SU-DHL-6 (cell line): ENCODE data around the gene MICAL3.

Experiments used
- H2AFZ ChIP-seq: fragments of 200-600 bp; sonication (generic); 2 replicates; pipeline ENCODE4 v1.6.1; 2014; ENCODE audit warnings: low read depth, mild to moderate bottlenecking, moderate library complexity, mixed read lengths, antibody characterized with exemption, low read length; ENCODE audit not compliant: severe bottlenecking
- H3F3A ChIP-seq: fragments of 200-600 bp; shearing (Covaris generic); 2 replicates; pipeline ENCODE4 v1.6.0; 2016; ENCODE audit warnings: antibody characterized with exemption, mild to moderate bottlenecking; ENCODE audit not compliant: insufficient read depth
- H3K27ac ChIP-seq: fragments of 200-600 bp; sonication (generic); 2 replicates; pipeline ENCODE4 v1.5.1; 2016; ENCODE audit warnings: low read depth, mild to moderate bottlenecking, low read length, moderate library complexity, mixed read lengths
- H3K27me3 ChIP-seq: fragments of 200-600 bp; sonication (generic), shearing (Covaris generic); 2 replicates; pipeline ENCODE4 v1.6.0; 2014; ENCODE audit warnings: mild to moderate bottlenecking, low read length
- H3K36me3 ChIP-seq: fragments of 200-600 bp; sonication (generic); 2 replicates; pipeline ENCODE4 v1.6.1; 2014; ENCODE audit warnings: mild to moderate bottlenecking, low read length, mixed read lengths
- H3K4me2 ChIP-seq: fragments of 300-600, 200-600 bp; shearing (Covaris generic), sonication (generic); 2 replicates; pipeline ENCODE4 v1.6.0; 2014; ENCODE audit warnings: low read length, low read depth, mild to moderate bottlenecking; ENCODE audit not compliant: poor library complexity, severe bottlenecking
- H3K4me3 ChIP-seq: fragments of 200-600 bp; sonication (generic); 2 replicates; pipeline ENCODE4 v1.5.1; 2014; ENCODE audit warnings: antibody characterized with exemption, low read length, mild to moderate bottlenecking, mixed read lengths; ENCODE audit not compliant: insufficient read depth, poor library complexity, severe bottlenecking
- H3K79me2 ChIP-seq: fragments of 200-600 bp; sonication (generic); 2 replicates; pipeline ENCODE4 v1.6.1; 2014; ENCODE audit warnings: mild to moderate bottlenecking, low read length, moderate library complexity; ENCODE audit not compliant: insufficient read depth
- H3K9ac ChIP-seq: fragments of 200-600 bp; sonication (generic); 2 replicates; pipeline ENCODE4 v1.7.0; 2014; ENCODE audit warnings: mild to moderate bottlenecking, low read length
- H3K9me2 ChIP-seq: fragments of 200-600 bp; sonication (generic); replicated peaks from 2 replicates; pipeline ENCODE4 v1.6.1; 2014; ENCODE audit warnings: low read length; ENCODE audit not compliant: insufficient read depth
- H3K9me3 ChIP-seq: fragments of 200-600 bp; sonication (generic); 2 replicates; pipeline ENCODE4 v1.6.1; 2014; ENCODE audit warnings: low read length, mixed read lengths; ENCODE audit not compliant: insufficient read depth
- H4K20me1 ChIP-seq: fragments of 200-600 bp; sonication (generic); 2 replicates; pipeline ENCODE4 v1.6.1; 2014; ENCODE audit warnings: low read depth, mild to moderate bottlenecking, antibody characterized with exemption, low read length, moderate library complexity, mixed read lengths
- CTCF ChIP-seq: fragments of 200-600 bp; sonication (generic); IDR thresholded peaks from one replicate; pipeline ENCODE4 v1.5.1; 2017; ENCODE audit warnings: antibody characterized with exemption, mild to moderate bottlenecking, low read length, moderate library complexity; ENCODE audit not compliant: insufficient read depth, poor library complexity, severe bottlenecking
- EZH2phosphoT487 ChIP-seq: fragments of 200-600 bp; sonication (generic), shearing (Covaris generic); conservative IDR thresholded peaks from 2 replicates; pipeline ENCODE4 v1.6.1; 2018; ENCODE audit warnings: mild to moderate bottlenecking, antibody characterized with exemption, low read length, moderate library complexity, mixed read lengths

MICAL3 gene

GRCh38 chr22:17890245-17890671, 134.1 kb downstream of the MICAL3 start:
- H3K9me2 ChIP-seq = no peaks in the 10 kb centered on the region
- no peaks in the 10 kb centered on the region for H4K20me1 ChIP-seq
- no peak overlapping the region for H3K4me2 ChIP-seq
- H2AFZ ChIP-seq = no peak overlapping the region
- H3K27me3 ChIP-seq = no peaks in the 10 kb centered on the region
- no peaks in the 10 kb centered on the region for H3K79me2 ChIP-seq
- no peaks in the 10 kb centered on the region for H3K36me3 ChIP-seq
- no peak overlapping the region for H3K27ac ChIP-seq
- no peak overlapping the region for H3K9ac ChIP-seq
- TF ChIP-seq CTCF = no peak
- TF ChIP-seq EZH2phosphoT487 = no peak
- H3F3A ChIP-seq = no peaks in the 10 kb centered on the region
- no peaks in the 10 kb centered on the region for H3K9me3 ChIP-seq
- H3K4me3 ChIP-seq = no peak overlapping the region

GRCh38 chr22:17888855-17889254, 135.5 kb downstream of the MICAL3 start:
- H3K27ac ChIP-seq = no peak overlapping the region
- H3K36me3 ChIP-seq = no peaks in the 10 kb centered on the region
- no peaks in the 10 kb centered on the region for H3K9me2 ChIP-seq
- no peaks in the 10 kb centered on the region for H3F3A ChIP-seq
- no peaks in the 10 kb centered on the region for H3K27me3 ChIP-seq
- H3K9ac ChIP-seq = no peak overlapping the region
- no peaks in the 10 kb centered on the region for H4K20me1 ChIP-seq
- TF ChIP-seq CTCF = no peak
- TF ChIP-seq EZH2phosphoT487 = no peak
- no peak overlapping the region for H2AFZ ChIP-seq
- no peak overlapping the region for H3K4me2 ChIP-seq
- no peaks in the 10 kb centered on the region for H3K79me2 ChIP-seq
- H3K9me3 ChIP-seq = no peaks in the 10 kb centered on the region
- H3K4me3 ChIP-seq = no peak overlapping the region

GRCh38 chr22:17888439-17888838, 135.9 kb downstream of the MICAL3 start:
- Histone ChIP-seq H3F3A (no peaks in the 10 kb centered on the region), H3K9me3 (no peaks in the 10 kb centered on the region), H4K20me1 (no peaks in the 10 kb centered on the region), H2AFZ (no peak overlapping the region), H3K9me2 (no peaks in the 10 kb centered on the region), H3K4me2 (no peak overlapping the region), H3K4me3 (no peak overlapping the region), H3K27ac (no peak overlapping the region), H3K9ac (no peak overlapping the region), H3K36me3 (no peaks in the 10 kb centered on the region), H3K27me3 (no peaks in the 10 kb centered on the region), H3K79me2 (no peaks in the 10 kb centered on the region)
- TF ChIP-seq EZH2phosphoT487 (no peak), CTCF (no peak)
